ENCODE data around the gene ST7L.

DNA sequence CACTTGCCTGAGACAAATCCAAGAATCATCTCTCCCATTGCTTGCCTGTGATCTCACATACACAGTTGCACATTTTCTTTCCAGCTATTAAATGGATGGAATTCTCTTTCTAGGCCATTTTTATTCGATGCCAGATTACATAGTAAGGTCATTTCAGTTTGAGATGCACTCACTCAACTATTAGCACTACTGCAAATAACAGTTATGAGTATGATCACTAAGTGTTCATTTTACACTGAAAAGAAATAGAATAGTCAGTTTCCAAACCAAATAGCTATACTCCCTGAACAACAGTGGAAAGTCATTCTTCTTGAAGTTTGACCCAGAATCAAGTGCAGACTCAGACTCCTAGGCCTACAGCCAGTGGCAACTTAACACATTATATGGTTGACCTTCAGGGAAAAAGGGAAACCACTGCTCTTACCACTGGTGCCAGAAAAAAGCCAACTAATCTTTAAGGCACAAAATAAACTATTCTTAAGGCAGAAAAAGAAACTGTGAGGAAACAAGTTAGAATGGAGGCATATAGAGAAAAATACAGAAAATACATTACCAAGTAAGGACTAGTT is 78.6 kb downstream of the ST7L start:
- TF ChIP-seq FOXM1 (IDR thresholded peaks at IDR 0.05; ENCODE audit: borderline replicate concordance) (no peak), LEF1 (IDR thresholded peaks at IDR 0.05; ENCODE audit: borderline replicate concordance) (no peak), SP1 (IDR thresholded peaks at IDR 0.05) (no peak), ELF4 (IDR thresholded peaks at IDR 0.05) (no peak)

Data from HEK293T (cell line).